Fibroblast of villous mesenchyme (primary cell): ENCODE results near the gene TRPM2. TPM values are rescaled to one million over a fixed set of nuclear protein-coding genes. Genes with fewer than 3 reads are reported as not detected.

ENCODE experiments used
- DNase-seq: peaks from one replicate; pipeline ENCODE4 v3.0.0-alpha.2; 2010; ENCODE audit warnings: low read depth
- H3K4me3 ChIP-seq: 2 replicates; pipeline ENCODE4 v1.5.1; 2011; ENCODE audit warnings: low read depth, mild to moderate bottlenecking, low read length
- CTCF ChIP-seq: IDR thresholded peaks from 2 replicates; pipeline ENCODE4 v1.5.1; 2012; ENCODE audit warnings: low read depth, mild to moderate bottlenecking, low read length; ENCODE audit not compliant: insufficient read depth
- total RNA-seq: library from RNA; depleted of rRNA; stranded (reverse); fragments of >200 nt; gene quantifications from 2 replicates; pipeline ENCODE4 v1.2.3, GENCODE V29; 2012

The TRPM2 gene
- total RNA-seq, 1 donor, result under 0.01 TPM

GRCh38 chr21:44471341-44471740, 117.9 kb downstream of the TRPM2 start:
- H3K4me3 ChIP-seq, result no peak overlapping the region
- TF ChIP-seq CTCF, result no peak

GRCh38 chr21:44471996-44472395, 118.6 kb downstream of the TRPM2 start:
- no peak for DNase-seq
- TF ChIP-seq CTCF, result no peak
- H3K4me3 ChIP-seq, result no peak overlapping the region

More at GRCh38 chr21:44471341-44471740, 117.9 kb downstream of the TRPM2 start:
- no peak for DNase-seq

- DNase-seq, result no peak
- TF ChIP-seq CTCF, result no peak
- H3K4me3 ChIP-seq, result no peak overlapping the region
These were observed 120.6 kb downstream of the TRPM2 start for GRCh38 chr21:44473915-44474555.

- no peak overlapping the region for H3K4me3 ChIP-seq
- no peak for TF ChIP-seq CTCF
- no peak for DNase-seq
These were observed 121.9 kb downstream of the TRPM2 start for GRCh38 chr21:44475266-44475845.

- TF ChIP-seq CTCF, result no peak
- no peak for DNase-seq
- no peak overlapping the region for H3K4me3 ChIP-seq
These were observed 123.7 kb downstream of the TRPM2 start for GRCh38 chr21:44477131-44477530.

GRCh38 chr21:44477712-44478111, 124.3 kb downstream of the TRPM2 start:
- no peak for DNase-seq
- no peak overlapping the region for H3K4me3 ChIP-seq
- no peak for TF ChIP-seq CTCF

GRCh38 chr21:44478124-44478800, 124.8 kb downstream of the TRPM2 start:
- no peak for DNase-seq
- H3K4me3 ChIP-seq, result no peak overlapping the region
- no peak for TF ChIP-seq CTCF
